H1 (cell line): ENCODE results near the gene IL16. TPM values are rescaled to one million over a fixed set of nuclear protein-coding genes. Genes with fewer than 3 reads are reported as not detected.

Source experiments
- CTCF ChIA-PET: fragments of 300-600 bp; sonication (Branson Sonifier 250); formaldehyde crosslinking; loops from one replicate; lab custom pipeline; 2021; ENCODE audit not compliant: partially characterized antibody; lab: Charles Lee
- POLR2A ChIA-PET: fragments of 300-600 bp; sonication (Branson Sonifier 250); formaldehyde crosslinking; loops from one replicate; lab custom pipeline; 2021; ENCODE audit warnings: inconsistent platforms; ENCODE audit not compliant: partially characterized antibody; lab: Charles Lee
- DNase-seq, 2 experiments: peaks; one replicate each; pipeline versions ENCODE4 v3.0.0 to v3.0.0-alpha.2; 2010 to 2022; ENCODE audit warnings: low spot score in 2 of 2, low read depth in 1 of 2, mixed read lengths in 1 of 2
- FAIRE-seq: peaks from 2 replicates; lab custom pipeline; 2011; peaks lifted over from hg19 to GRCh38; lab: Jason Lieb, UNC
- H2AFZ ChIP-seq: 2 replicates; pipeline ENCODE4 v1.8.1; 2012; ENCODE audit warnings: low read length, inconsistent platforms
- H2AK5ac ChIP-seq: 2 replicates; pipeline ENCODE4 v1.6.1; 2013; ENCODE audit warnings: low read depth, low read length
- H2BK120ac ChIP-seq: replicated peaks from 2 replicates; pipeline ENCODE3; 2013; ENCODE audit warnings: low read depth, low read length, inconsistent platforms
- H2BK12ac ChIP-seq: 2 replicates; pipeline ENCODE4 v1.6.1; 2013; ENCODE audit warnings: low read depth, low read length
- H2BK15ac ChIP-seq: 2 replicates; pipeline ENCODE4 v1.6.1; 2013; ENCODE audit warnings: low read length
- H2BK20ac ChIP-seq: 2 replicates; pipeline ENCODE4 v1.6.1; 2013; ENCODE audit warnings: low read length
- H2BK5ac ChIP-seq: 2 replicates; pipeline ENCODE4 v1.6.1; 2013; ENCODE audit warnings: low read depth, low read length
- H3K14ac ChIP-seq: 2 replicates; pipeline ENCODE4 v1.6.1; 2013; ENCODE audit warnings: inconsistent platforms; ENCODE audit not compliant: insufficient read length
- H3K18ac ChIP-seq: 2 replicates; pipeline ENCODE4 v1.6.1; 2013; ENCODE audit warnings: low read length; ENCODE audit errors: extremely low read depth
- H3K23ac ChIP-seq: 2 replicates; pipeline ENCODE4 v1.6.1; 2013; ENCODE audit warnings: inconsistent platforms; ENCODE audit not compliant: insufficient read length
- H3K23me2 ChIP-seq: 2 replicates; pipeline ENCODE4 v1.6.1; 2013; ENCODE audit warnings: low read depth, low read length
- H3K27ac ChIP-seq: 2 replicates; pipeline ENCODE4 v1.6.1; 2011; ENCODE audit warnings: low read depth, low read length, inconsistent platforms
- H3K27me3 ChIP-seq, 4 experiments: replicated peaks in 1 of 4; 1 replicate in 1 of 4; 2 replicates in 3 of 4; pipeline versions ENCODE4 v1.6.1 to v1.8.1; 2011 to 2013; ENCODE audit warnings: low read length in 3 of 4, mild to moderate bottlenecking in 3 of 4, inconsistent platforms in 2 of 4, mixed read lengths in 2 of 4, moderate library complexity in 1 of 4; ENCODE audit not compliant: control insufficient read depth in 3 of 4, insufficient read depth in 3 of 4; ENCODE audit errors: extremely low read depth in 1 of 4
- H3K36me3 ChIP-seq, 4 experiments: 2 replicates each; pipeline versions ENCODE4 v1.6.1 to v1.8.1; 2011 to 2013; ENCODE audit warnings: mild to moderate bottlenecking in 4 of 4, low read length in 3 of 4, moderate library complexity in 2 of 4, control low read depth in 1 of 4, inconsistent platforms in 1 of 4; ENCODE audit not compliant: insufficient read depth in 4 of 4, control insufficient read depth in 2 of 4
- H3K4ac ChIP-seq: replicated peaks from 2 replicates; pipeline ENCODE3; 2013; ENCODE audit warnings: low read length, low read depth, mixed read lengths, inconsistent platforms; ENCODE audit not compliant: insufficient read length
- H3K4me1 ChIP-seq, 4 experiments: replicated peaks in 1 of 4; 1 replicate in 1 of 4; 2 replicates in 3 of 4; pipeline versions ENCODE4 v1.6.1 to v1.8.1; 2011 to 2013; ENCODE audit warnings: low read length in 3 of 4, inconsistent platforms in 2 of 4, mixed read lengths in 1 of 4; ENCODE audit not compliant: insufficient read depth in 4 of 4, control insufficient read depth in 3 of 4
- H3K4me2 ChIP-seq, 2 experiments: 2 replicates each; pipeline versions ENCODE4 v1.6.1 to v1.8.1; 2011 to 2013; ENCODE audit warnings: low read depth in 2 of 2, low read length in 2 of 2, control low read depth in 1 of 2, inconsistent platforms in 1 of 2, mild to moderate bottlenecking in 1 of 2; ENCODE audit not compliant: insufficient read depth in 1 of 2
- H3K4me3 ChIP-seq, 4 experiments: fragments of 200-600, 300-600 bp in 1 of 4; sonication (generic), shearing (Covaris generic), sonication (Bioruptor Twin) in 1 of 4; 2 replicates each; pipeline versions ENCODE4 v1.5.1 to v1.8.1; 2011 to 2016; ENCODE audit warnings: low read length in 4 of 4, low read depth in 3 of 4, control low read depth in 2 of 4, inconsistent platforms in 2 of 4, mild to moderate bottlenecking in 2 of 4, mixed read lengths in 1 of 4, moderate library complexity in 1 of 4; ENCODE audit not compliant: insufficient read depth in 2 of 4; ENCODE audit errors: extremely low read depth in 1 of 4
- H3K56ac ChIP-seq: replicated peaks from 2 replicates; pipeline ENCODE3; 2013; ENCODE audit warnings: low read depth, mild to moderate bottlenecking, mixed read lengths, low read length, inconsistent platforms; ENCODE audit not compliant: insufficient read length
- H3K79me1 ChIP-seq: 2 replicates; pipeline ENCODE4 v1.6.1; 2013; ENCODE audit warnings: low read depth, low read length, control low read depth
- H3K79me2 ChIP-seq, 2 experiments: 2 replicates each; pipeline versions ENCODE4 v1.6.1 to v1.8.1; 2012 to 2013; ENCODE audit warnings: low read length in 2 of 2, mild to moderate bottlenecking in 2 of 2, inconsistent platforms in 1 of 2; ENCODE audit not compliant: insufficient read depth in 2 of 2, control insufficient read depth in 1 of 2
- H3K9ac ChIP-seq, 4 experiments: replicated peaks in 1 of 4; 1 replicate in 1 of 4; 2 replicates in 3 of 4; pipeline versions ENCODE4 v1.6.1 to v1.8.1; 2011 to 2013; ENCODE audit warnings: low read depth in 3 of 4, low read length in 3 of 4, control low read depth in 2 of 4, mild to moderate bottlenecking in 2 of 4, moderate library complexity in 2 of 4, inconsistent platforms in 1 of 4; ENCODE audit errors: extremely low read depth in 1 of 4
- H3K9me3 ChIP-seq, 2 experiments: 2 replicates each; pipeline versions ENCODE4 v1.6.1 to v1.8.1; 2012 to 2013; ENCODE audit warnings: mild to moderate bottlenecking in 2 of 2, moderate library complexity in 2 of 2, control low read depth in 1 of 2, inconsistent platforms in 1 of 2, low read depth in 1 of 2, low read length in 1 of 2, mixed read lengths in 1 of 2; ENCODE audit not compliant: insufficient read depth in 2 of 2
- H4K20me1 ChIP-seq, 2 experiments: replicated peaks in 1 of 2; 2 replicates each; pipeline versions ENCODE3 to v1.8.1; 2011 to 2013; ENCODE audit warnings: inconsistent platforms in 2 of 2, low read length in 2 of 2, mild to moderate bottlenecking in 1 of 2; ENCODE audit not compliant: insufficient read depth in 2 of 2, control insufficient read depth in 1 of 2
- H4K5ac ChIP-seq: 2 replicates; pipeline ENCODE4 v1.6.1; 2013; ENCODE audit warnings: low read length, low read depth, mixed read lengths, inconsistent platforms; ENCODE audit not compliant: insufficient read length
- H4K8ac ChIP-seq: 2 replicates; pipeline ENCODE4 v1.8.0; 2013; ENCODE audit warnings: mild to moderate bottlenecking, moderate library complexity, low read length, inconsistent platforms; ENCODE audit not compliant: insufficient read depth; ENCODE audit errors: extremely low read depth
- H4K91ac ChIP-seq: replicated peaks from 2 replicates; pipeline ENCODE3; 2013; ENCODE audit warnings: low read length, mixed read lengths, inconsistent platforms; ENCODE audit not compliant: insufficient read length
- BACH1 ChIP-seq: IDR thresholded peaks from 2 replicates; pipeline ENCODE4 v1.6.1; 2012; ENCODE audit warnings: low read length, improper control_type of control experiment
- BRCA1 ChIP-seq: IDR thresholded peaks from 2 replicates; pipeline ENCODE4 v1.6.1; 2012; ENCODE audit warnings: low read depth, low read length, improper control_type of control experiment
- CBX5 ChIP-seq: fragments of 300-800, 300-1000 bp; sonication (generic); IDR thresholded peaks from 2 replicates; pipeline ENCODE4 v1.7.1; 2016; ENCODE audit warnings: antibody characterized with exemption, low read length, low read depth
- CHD1 ChIP-seq: IDR thresholded peaks from 2 replicates; pipeline ENCODE4 v1.6.1; 2012; ENCODE audit warnings: low read depth, low read length, improper control_type of control experiment
- EP300 ChIP-seq, 2 experiments: IDR thresholded peaks; 1 replicate in 1 of 2; 2 replicates in 1 of 2; pipeline ENCODE4 v1.6.1; 2011 to 2012; ENCODE audit warnings: low read depth in 2 of 2, low read length in 2 of 2, mild to moderate bottlenecking in 2 of 2, borderline replicate concordance in 1 of 2, inconsistent platforms in 1 of 2, moderate library complexity in 1 of 2
- GTF2F1 ChIP-seq: IDR thresholded peaks from 2 replicates; pipeline ENCODE4 v1.6.1; 2012; ENCODE audit warnings: low read depth, low read length, improper control_type of control experiment, borderline replicate concordance
- JUND ChIP-seq: IDR thresholded peaks from 2 replicates; pipeline ENCODE4 v1.6.1; 2011; ENCODE audit warnings: mild to moderate bottlenecking, improper control_type of control experiment, low read length
- RBBP5 ChIP-seq: IDR thresholded peaks from 2 replicates; pipeline ENCODE4 v1.7.1; 2012; ENCODE audit warnings: low read depth, mild to moderate bottlenecking, inconsistent platforms, low read length, moderate library complexity, borderline replicate concordance
- RFX5 ChIP-seq: IDR thresholded peaks from 2 replicates; pipeline ENCODE4 v1.6.1; 2011; ENCODE audit warnings: low read depth, low read length, improper control_type of control experiment, borderline replicate concordance
- SAP30 ChIP-seq: fragments of 300-600 bp; sonication (generic); IDR thresholded peaks from 2 replicates; pipeline ENCODE4 v1.7.1; 2012; ENCODE audit warnings: low read length, moderate library complexity, mild to moderate bottlenecking, inconsistent platforms; ENCODE audit not compliant: insufficient read depth, insufficient replicate concordance
- TAF7 ChIP-seq: optimal IDR thresholded peaks from 2 replicates; pipeline ENCODE3; 2011; ENCODE audit warnings: low read depth, mild to moderate bottlenecking, inconsistent platforms, low read length, moderate library complexity, borderline replicate concordance
- TCF12 ChIP-seq: IDR thresholded peaks from 2 replicates; pipeline ENCODE4 v1.6.1; 2011; ENCODE audit warnings: low read depth, mild to moderate bottlenecking, low read length
- USF2 ChIP-seq: IDR thresholded peaks from 2 replicates; pipeline ENCODE4 v1.6.1; 2011; ENCODE audit warnings: low read length, improper control_type of control experiment
- WGBS, 2 experiments: shearing (Covaris generic) in 1 of 2; methylation state at CpG; one replicate each; pipeline versions ENCODE4 v1.1.6 to v1.1.7; 2013 to 2015; ENCODE audit warnings: low lambda C conversion rate in 2 of 2, mixed read lengths in 2 of 2, inconsistent platforms in 1 of 2, low coverage in 1 of 2, missing lambda C conversion rate in 1 of 2; ENCODE audit not compliant: insufficient replicate concordance in 2 of 2, insufficient coverage in 1 of 2, insufficient read length in 1 of 2; ENCODE audit errors: extremely low coverage in 1 of 2, missing lambda C conversion rate in 1 of 2; 5-methylcytosine and 5-hydroxymethylcytosine counted together
- polyA plus RNA-seq, 7 experiments: library from polyadenylated mRNA; depleted of rRNA in 3 of 7; stranded (reverse) in 5 of 7; unstranded in 2 of 7; fragments of >200 nt in 5 of 7; fragments of 200-250 nt in 2 of 7; gene quantifications; 1 replicate in 5 of 7; 2 replicates in 1 of 7; 4 replicates in 1 of 7; pipeline versions ENCODE4 v1.2.1 to v1.2.3, GENCODE V29; 2011 to 2013; ENCODE audit warnings: missing spikeins in 2 of 7, mixed read lengths in 2 of 7
- total RNA-seq: library from RNA; stranded (reverse); fragmentation: NEBNext Ultra II Directional; extraction: Animal tissue kit (Norgen Biotek cat#: 25700); gene quantifications from 2 replicates; pipeline ENCODE4 v1.2.1, GENCODE V29; 2021

IL16 gene
- total and polyA plus RNA-seq, 2 of the 8 experiments (the other 6 are each of a cell fraction or from before 2014, with no cell fraction given), result 0.03 to 0.09 TPM

DNA sequence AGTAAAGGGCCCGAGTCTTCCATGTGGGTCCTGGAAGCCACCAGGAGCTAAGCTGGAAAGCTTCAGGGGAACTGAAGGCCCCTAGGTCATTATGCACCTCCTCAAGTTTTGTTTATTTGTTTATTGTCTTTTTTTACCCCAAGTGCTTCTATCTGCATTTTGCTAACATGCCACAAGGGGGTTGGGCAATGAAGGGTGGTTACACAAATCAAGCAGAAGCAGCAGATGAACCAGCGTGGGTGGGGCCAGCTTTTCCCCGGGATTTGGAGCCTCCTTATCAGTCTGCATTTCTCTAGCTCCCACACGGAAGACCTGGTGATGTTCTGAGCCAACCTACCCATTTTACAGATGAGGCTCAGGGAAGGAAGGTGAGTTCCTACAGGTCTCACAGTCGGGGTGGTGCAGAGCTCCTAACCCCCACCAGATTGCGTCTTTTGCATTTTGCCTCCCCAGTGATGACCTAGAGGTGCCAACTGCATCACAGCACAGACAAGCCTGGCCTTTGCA, 160.6 kb downstream of the IL16 start:
- Histone ChIP-seq H2BK15ac (no peak overlapping the region), H4K5ac (no peak overlapping the region), H3K18ac (no peak overlapping the region), H4K20me1 (no peaks in the 10 kb centered on the region), H2AFZ (no peak overlapping the region), H2BK120ac (no peak overlapping the region), H3K27me3 (no peaks in the 10 kb centered on the region), H2AK5ac (no peak overlapping the region), H3K4ac (no peak overlapping the region), H3K9me3 (no peaks in the 10 kb centered on the region), H2BK20ac (no peak overlapping the region), H3K23me2 (no peaks in the 10 kb centered on the region), H4K91ac (no peak overlapping the region), H3K27ac (no peak overlapping the region), H3K14ac (no peak overlapping the region), H2BK12ac (no peak overlapping the region), H3K79me2 (no peaks in the 10 kb centered on the region), H4K8ac (no peak overlapping the region), H3K56ac (no peak overlapping the region), H3K9ac (no peak overlapping the region), H3K23ac (no peak overlapping the region), H3K79me1 (no peaks in the 10 kb centered on the region), H3K4me2 (no peak overlapping the region), H3K4me1 (peaks cover 0 to 4% (median 2%) of the 10 kb centered on the region in 4 experiments; a peak in 2 of 7 replicates), H2BK5ac (no peak overlapping the region), H3K4me3 (no peak overlapping the region), H3K36me3 (no peaks in the 10 kb centered on the region)
- FAIRE-seq (no peak), DNase-seq (no peak)
- ChIA-PET CTCF (interaction anchor here (0.6 to 6.3 kb wide), 30 partner anchors 8 to 850 kb away, joined by 3 to 34 read pairs (median 3); partner anchors contain the start of gene STARD5), POLR2A (interaction anchor here (0.9 kb wide), 1 partner anchor 91 kb away, joined by 5 read pairs; no protein-coding TSS in a partner anchor)
- WGBS, 2 experiments, result 80% methylated on average over 6 of the region's 6 CpGs; no CpG with 5 or more reads in 1 of the 2 experiments
- no peak for TF ChIP-seq JUND
- no peak for TF ChIP-seq SAP30
- no peak for TF ChIP-seq TCF12
- no peak for TF ChIP-seq RBBP5
- no peak for TF ChIP-seq USF2
- no peak for TF ChIP-seq CBX5
- TF ChIP-seq GTF2F1, result no peak
- no peak for TF ChIP-seq CHD1
- TF ChIP-seq RFX5, result no peak
- no peak for TF ChIP-seq EP300 (IDR thresholded peaks at IDR 0.05; ENCODE audit: borderline replicate concordance in 1 of 2, low read depth in 2 of 2, low read length in 2 of 2)
- no peak for TF ChIP-seq BACH1
- no peak for TF ChIP-seq BRCA1
- no peak for TF ChIP-seq TAF7
